ENCODE measurements around the gene GPR161. TPM values are rescaled to one million over a fixed set of nuclear protein-coding genes. Genes with fewer than 3 reads are reported as not detected.
A peak's percentile ranks its signal among the peaks of the same experiment; 100 is the strongest.

Gene GPR161
- total and polyA plus RNA-seq, 9 of the 15 experiments (the other 6 are each of a cell fraction or from before 2014, with no cell fraction given) = 0.15 to 2.4 (median 0.76) TPM

DNA sequence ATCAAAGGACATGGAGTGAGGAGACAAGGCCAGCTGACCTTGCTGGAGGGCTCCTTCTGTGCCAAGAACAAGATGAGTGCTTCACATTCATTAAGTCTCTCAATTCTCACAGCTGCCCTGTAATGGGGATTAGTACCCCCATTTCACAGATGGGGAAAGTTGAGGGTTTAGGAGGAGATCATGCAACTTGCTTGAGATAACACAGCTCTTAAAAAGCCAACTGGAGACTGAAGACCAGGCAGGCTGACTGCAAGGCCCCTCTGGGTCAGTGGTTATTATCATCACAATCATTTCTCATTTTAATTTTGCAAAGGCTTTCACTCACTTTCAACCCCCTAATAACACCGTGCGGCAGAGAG, 46.8 kb downstream of the GPR161 start (continued):
- TF ChIP-seq JUND (IDR thresholded peaks at IDR 0.05; ENCODE audit: borderline replicate concordance, low read depth, low read length) = no peak
- no peak for TF ChIP-seq JUND (tag; IDR thresholded peaks at IDR 0.05; ENCODE audit: borderline replicate concordance, low read depth, low read length)
- TF ChIP-seq NFE2L1 (tag; IDR thresholded peaks at IDR 0.05; ENCODE audit: borderline replicate concordance, low read depth) = no peak
- no peak for TF ChIP-seq ZNF133 (CRISPR knock-in tag; IDR thresholded peaks at IDR 0.05)
- peak; percentile 95 for TF ChIP-seq BCOR (IDR thresholded peaks at IDR 0.05)
- TF ChIP-seq BDP1 (IDR thresholded peaks at IDR 0.05; ENCODE audit: insufficient read depth, insufficient read length) = no peak
- TF ChIP-seq POLR2A (conservative IDR thresholded peaks at IDR 0.05) = no peak
- TF ChIP-seq MBD2 (IDR thresholded peaks at IDR 0.05; ENCODE audit: borderline replicate concordance, low read depth) = no peak
- no peak for TF ChIP-seq ZKSCAN8 (CRISPR knock-in tag; IDR thresholded peaks at IDR 0.05)
- TF ChIP-seq NR3C1 (CRISPR knock-in tag; IDR thresholded peaks at IDR 0.05) = no peak
- no peak for TF ChIP-seq NFATC3 (IDR thresholded peaks at IDR 0.05)
- no peak; the same call in 1 of the 2 replicates for TF ChIP-seq CBX1 (IDR thresholded peaks at IDR 0.05; ENCODE audit: low read depth)
- TF ChIP-seq ASH1L (IDR thresholded peaks at IDR 0.05; ENCODE audit: borderline replicate concordance, low read depth, partially characterized antibody) = no peak
- peak; percentile 44; the same call in 1 of the 2 replicates for TF ChIP-seq HDAC2 (IDR thresholded peaks at IDR 0.05)
- TF ChIP-seq RBM14 (IDR thresholded peaks at IDR 0.05; ENCODE audit: borderline replicate concordance, insufficient read depth, low read depth, low read length) = no peak
- no peak for TF ChIP-seq CEBPB (tag; IDR thresholded peaks at IDR 0.05)
- TF ChIP-seq L3MBTL2 (IDR thresholded peaks at IDR 0.05) = no peak
- no peak for TF ChIP-seq PTBP1 (IDR thresholded peaks at IDR 0.05; ENCODE audit: low read depth, low read length)
- TF ChIP-seq ZNF224 (CRISPR knock-in tag; IDR thresholded peaks at IDR 0.05) = no peak
- no peak for TF ChIP-seq MCM3 (IDR thresholded peaks at IDR 0.05)
- no peak for TF ChIP-seq KLF1 (tag; IDR thresholded peaks at IDR 0.05)
- no peak for TF ChIP-seq SMARCC2 (IDR thresholded peaks at IDR 0.05; ENCODE audit: low read depth)
- no peak for TF ChIP-seq ZNF445 (CRISPR knock-in tag; IDR thresholded peaks at IDR 0.05; ENCODE audit: low read depth)
- 0 out of 2 replicates have a peak, but pooled peaks have one; percentile 23 for TF ChIP-seq SMARCA5 (IDR thresholded peaks at IDR 0.05)
- TF ChIP-seq, protein P1, sequence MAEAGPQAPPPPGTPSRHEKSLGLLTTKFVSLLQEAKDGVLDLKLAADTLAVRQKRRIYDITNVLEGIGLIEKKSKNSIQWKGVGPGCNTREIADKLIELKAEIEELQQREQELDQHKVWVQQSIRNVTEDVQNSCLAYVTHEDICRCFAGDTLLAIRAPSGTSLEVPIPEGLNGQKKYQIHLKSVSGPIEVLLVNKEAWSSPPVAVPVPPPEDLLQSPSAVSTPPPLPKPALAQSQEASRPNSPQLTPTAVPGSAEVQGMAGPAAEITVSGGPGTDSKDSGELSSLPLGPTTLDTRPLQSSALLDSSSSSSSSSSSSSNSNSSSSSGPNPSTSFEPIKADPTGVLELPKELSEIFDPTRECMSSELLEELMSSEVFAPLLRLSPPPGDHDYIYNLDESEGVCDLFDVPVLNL (CRISPR knock-in tag; IDR thresholded peaks at IDR 0.05; ENCODE audit: low read depth) = no peak
- peak; percentile 96 for TF ChIP-seq RBM25 (IDR thresholded peaks at IDR 0.05; ENCODE audit: low read depth, low read length, severe bottlenecking)
- TF ChIP-seq RBM39 (optimal IDR thresholded peaks at IDR 0.05; ENCODE audit: low read depth, low read length) = no peak
- no peak for TF ChIP-seq ZBTB17 (CRISPR knock-in tag; IDR thresholded peaks at IDR 0.05)

All from K562 (cell line).